GM12878 (cell line): ENCODE results near the gene DKC1. TPM values are rescaled to one million over a fixed set of nuclear protein-coding genes. Genes with fewer than 3 reads are reported as not detected.

Experiments used
- ATAC-seq: fragments of 200-7000 bp; cut with Tn5 transposase; 3 replicates; pipeline ENCODE4 v1.9.1; 2020; ENCODE audit warnings: mild to moderate bottlenecking, moderate library complexity
- BruUV-seq: library from RNA; stranded (reverse); fragments of 400-500 nt; replicated peaks from 2 replicates; lab custom pipeline; 2021; lab: Mats Ljungman, UMichigan
- CTCF ChIA-PET: fragments of 300-600 bp; sonication (Branson Sonifier 250); formaldehyde crosslinking; extraction: SDS; loops from one replicate; lab custom pipeline; 2021; ENCODE audit warnings: inconsistent platforms; lab: Yijun Ruan, JAX
- POLR2A ChIA-PET: fragments of 350-600 bp; formaldehyde crosslinking; extraction: SDS; loops from one replicate; lab custom pipeline; 2021; ENCODE audit warnings: inconsistent platforms; lab: Charles Lee
- RAD21 ChIA-PET: fragments of 300-600 bp; sonication (Branson Sonifier 250); formaldehyde crosslinking; loops from one replicate; lab custom pipeline; 2023; ENCODE audit warnings: antibody characterized with exemption; ENCODE audit not compliant: unreplicated experiment; lab: Charles Lee
- SMC1A ChIA-PET: fragments of 300-600 bp; sonication (Branson Sonifier 250); formaldehyde crosslinking; loops from one replicate; lab custom pipeline; 2023; ENCODE audit not compliant: unreplicated experiment, uncharacterized antibody; lab: Charles Lee
- DNase-seq: peaks from one replicate; pipeline ENCODE4 v3.0.0-alpha.2; 2011; ENCODE audit warnings: low read depth, low spot score
- FAIRE-seq: peaks from 3 replicates; lab custom pipeline; 2011; peaks lifted over from hg19 to GRCh38; lab: Jason Lieb, UNC
- H2AFZ ChIP-seq: 2 replicates; pipeline ENCODE4 v1.6.0; 2011; ENCODE audit warnings: low read depth, low read length, control low read depth; ENCODE audit not compliant: control insufficient read depth
- H3K27ac ChIP-seq: 2 replicates; pipeline ENCODE4 v1.5.1; 2011; ENCODE audit warnings: control low read depth; ENCODE audit not compliant: control insufficient read depth, insufficient read depth
- H3K27me3 ChIP-seq, 2 experiments: replicated peaks in 1 of 2; 2 replicates each; pipeline versions ENCODE4 v1.6.0 to v1.6.1; 2011; ENCODE audit warnings: low read length in 1 of 2; ENCODE audit not compliant: control insufficient read depth in 2 of 2, insufficient read depth in 2 of 2
- H3K36me3 ChIP-seq, 2 experiments: 2 replicates each; pipeline ENCODE4 v1.5.1; 2011; ENCODE audit warnings: low read length in 1 of 2; ENCODE audit not compliant: control insufficient read depth in 2 of 2, insufficient read depth in 2 of 2
- H3K4me1 ChIP-seq: 2 replicates; pipeline ENCODE4 v1.6.1; 2011; ENCODE audit warnings: mild to moderate bottlenecking, low read length, moderate library complexity, mixed read lengths; ENCODE audit not compliant: control insufficient read depth, insufficient read depth
- H3K4me2 ChIP-seq: 2 replicates; pipeline ENCODE4 v1.6.0; 2011; ENCODE audit warnings: control low read depth; ENCODE audit not compliant: control insufficient read depth, insufficient read depth
- H3K4me3 ChIP-seq: fragments of 200-600 bp; sonication (generic); 2 replicates; pipeline ENCODE4 v1.5.1; 2016
- H3K79me2 ChIP-seq: 2 replicates; pipeline ENCODE4 v1.6.0; 2011; ENCODE audit warnings: low read length; ENCODE audit not compliant: control insufficient read depth, insufficient read depth
- H3K9ac ChIP-seq: 2 replicates; pipeline ENCODE4 v1.8.0; 2011; ENCODE audit warnings: low read length, control low read depth, mixed read lengths; ENCODE audit not compliant: control insufficient read depth, insufficient read depth
- H3K9me3 ChIP-seq: replicated peaks from 3 replicates; pipeline ENCODE4 v1.5.1; 2011; ENCODE audit warnings: mild to moderate bottlenecking, low read length; ENCODE audit not compliant: control insufficient read depth, insufficient read depth
- H4K20me1 ChIP-seq: 2 replicates; pipeline ENCODE4 v1.6.0; 2011; ENCODE audit not compliant: control insufficient read depth, insufficient read depth
- ATF3 ChIP-seq: IDR thresholded peaks from 2 replicates; pipeline ENCODE4 v1.6.1; 2011; ENCODE audit warnings: low read depth, mild to moderate bottlenecking, low read length, moderate library complexity, borderline replicate concordance; ENCODE audit errors: extremely low read depth
- BCL11A ChIP-seq: IDR thresholded peaks from 2 replicates; pipeline ENCODE4 v1.6.1; 2011; ENCODE audit warnings: low read depth, low read length
- CBX3 ChIP-seq: fragments of 200-600 bp; sonication (generic); IDR thresholded peaks from 2 replicates; pipeline ENCODE4 v1.6.1; 2016; ENCODE audit warnings: low read depth, borderline replicate concordance
- CEBPZ ChIP-seq: fragments of 150-350 bp; IDR thresholded peaks from 2 replicates; pipeline ENCODE4 v1.6.1; 2016; ENCODE audit warnings: low read depth, low read length
- CREM ChIP-seq: IDR thresholded peaks from 2 replicates; pipeline ENCODE4 v1.6.1; 2014; ENCODE audit warnings: antibody characterized with exemption, low read depth
- EP300 ChIP-seq, 2 experiments: fragments of 150-350 bp in 1 of 2; IDR thresholded peaks; 2 replicates each; pipeline ENCODE4 v1.6.1; 2011 to 2012; ENCODE audit warnings: low read depth in 2 of 2, low read length in 2 of 2, borderline replicate concordance in 1 of 2, improper control_type of control experiment in 1 of 2, inconsistent platforms in 1 of 2; ENCODE audit not compliant: control insufficient read depth in 1 of 2
- FOXM1 ChIP-seq: IDR thresholded peaks from 2 replicates; pipeline ENCODE4 v1.6.1; 2012; ENCODE audit warnings: low read depth, mild to moderate bottlenecking, inconsistent platforms, low read length, moderate library complexity
- HDAC2 ChIP-seq: fragments of 200-600 bp; sonication (generic); IDR thresholded peaks from 2 replicates; pipeline ENCODE4 v1.6.1; 2017
- KDM1A ChIP-seq: fragments of 200-600 bp; sonication (generic); IDR thresholded peaks from 2 replicates; pipeline ENCODE4 v1.6.1; 2016; ENCODE audit warnings: borderline replicate concordance
- LARP7 ChIP-seq: fragments of 450-650 bp; IDR thresholded peaks from 2 replicates; pipeline ENCODE4 v1.6.1; 2017; ENCODE audit warnings: mild to moderate bottlenecking
- PBX3 ChIP-seq: IDR thresholded peaks from 2 replicates; pipeline ENCODE4 v1.6.1; 2011; ENCODE audit warnings: mild to moderate bottlenecking, low read depth, low read length, moderate library complexity; ENCODE audit not compliant: insufficient replicate concordance
- PKNOX1 ChIP-seq: fragments of 450-650 bp; IDR thresholded peaks from 2 replicates; pipeline ENCODE4 v1.6.1; 2016; ENCODE audit warnings: mild to moderate bottlenecking
- POLR2AphosphoS2 ChIP-seq: IDR thresholded peaks from 2 replicates; pipeline ENCODE4 v1.6.1; 2011; ENCODE audit warnings: low read depth, mild to moderate bottlenecking, low read length, improper control_type of control experiment, moderate library complexity
- RFX5 ChIP-seq: IDR thresholded peaks from 2 replicates; pipeline ENCODE4 v1.6.1; 2011; ENCODE audit warnings: low read depth, low read length, improper control_type of control experiment
- STAT1 ChIP-seq: fragments of 450-650 bp; conservative IDR thresholded peaks from 2 replicates; pipeline ENCODE4 v1.6.1; 2014; ENCODE audit warnings: antibody characterized with exemption, mild to moderate bottlenecking
- SUZ12 ChIP-seq: fragments of 200-600 bp; sonication (generic); IDR thresholded peaks from one replicate; pipeline ENCODE4 v1.6.1; 2018; ENCODE audit warnings: antibody characterized with exemption, mild to moderate bottlenecking; ENCODE audit not compliant: unreplicated experiment
- TBL1XR1 ChIP-seq: IDR thresholded peaks from 2 replicates; pipeline ENCODE4 v1.6.1; 2012; ENCODE audit warnings: low read depth, low read length, improper control_type of control experiment
- TCF7 ChIP-seq: IDR thresholded peaks from 2 replicates; pipeline ENCODE4 v1.6.1; 2014; ENCODE audit warnings: antibody characterized with exemption, borderline replicate concordance
- ZNF384 ChIP-seq: IDR thresholded peaks from 2 replicates; pipeline ENCODE4 v1.6.1; 2012; ENCODE audit warnings: low read depth, mild to moderate bottlenecking, low read length, improper control_type of control experiment, borderline replicate concordance
- WGBS: methylation state at CpG from one replicate; pipeline ENCODE4 v1.1.6; 2016; ENCODE audit warnings: low lambda C conversion rate; ENCODE audit not compliant: insufficient replicate concordance, insufficient coverage; ENCODE audit errors: missing lambda C conversion rate; 5-methylcytosine and 5-hydroxymethylcytosine counted together
- in situ Hi-C: fragments of 300-500 bp; cut with MboI; formaldehyde crosslinking; loops from 9 replicates; pipeline ENCODE4 v1.14.3; 2018; ENCODE audit warnings: mixed read lengths
- intact Hi-C: fragments of 100-400 bp; cut with micrococcal nuclease; formaldehyde crosslinking; loops from one replicate; pipeline ENCODE4 v1.14.2; 2022; ENCODE audit not compliant: unreplicated experiment
- polyA plus RNA-seq, 11 experiments: library from polyadenylated mRNA; depleted of rRNA in 4 of 11; unstranded in 6 of 11; stranded (reverse) in 5 of 11; fragments of >200 nt; fragmentation: Nextera tagmentation in 4 of 11; fragmentation: Illumina TruSeq in 1 of 11; extraction: Ambion mirVana in 4 of 11; extraction: Trizol in 1 of 11; gene quantifications; 1 replicate in 1 of 11; 2 replicates in 10 of 11; pipeline versions ENCODE4 v1.2.1 to v1.2.3, GENCODE V29; 2011 to 2016; ENCODE audit warnings: inconsistent platforms in 2 of 11, missing spikeins in 2 of 11, low read depth in 1 of 11
- total RNA-seq, 4 experiments: library from RNA; depleted of rRNA in 3 of 4; stranded (reverse); fragments of >200 nt in 3 of 4; fragmentation: Illumina TruSeq in 1 of 4; extraction: Trizol in 1 of 4; gene quantifications; 2 replicates each; pipeline versions ENCODE4 v1.2.1 to v1.2.3, GENCODE V29; 2013 to 2021

DKC1 gene
- total and polyA plus RNA-seq, 10 of the 15 experiments (the other 5 are each of a cell fraction or from before 2014, with no cell fraction given) = 70.1 to 159 (median 116) TPM

GRCh38 chrX:154791467-154791866 lies 28.8 kb downstream of the DKC1 start:
- DNase-seq (no peak), FAIRE-seq (no peak), ATAC-seq (no peak)
- H3K9ac ChIP-seq = no peak overlapping the region
- no TSS peak for BruUV-seq
- no peaks in the 10 kb centered on the region for H3K4me1 ChIP-seq
- intact Hi-C loops (no loop called here), in situ Hi-C loops (no loop called here)
- RAD21 ChIA-PET = no interaction called here
- H3K36me3 ChIP-seq = no peaks in the 10 kb centered on the region
- no peak overlapping the region for H3K4me3 ChIP-seq
- CTCF ChIA-PET = interaction anchor here (0.6 kb wide), 1 partner anchor 425 kb away, joined by 3 read pairs; the partner anchor contains the start of gene VBP1
- H3K79me2 ChIP-seq = no peaks in the 10 kb centered on the region
- H2AFZ ChIP-seq = no peak overlapping the region
- WGBS = 71% methylated on average over 4 of the region's 4 CpGs
- TF ChIP-seq TCF7 = no peak
- TF ChIP-seq PBX3 = no peak
- no peak for TF ChIP-seq CBX3
- TF ChIP-seq KDM1A = no peak
- no peak for TF ChIP-seq STAT1
- TF ChIP-seq ZNF384 = no peak
- TF ChIP-seq PKNOX1 = no peak
- no peak for TF ChIP-seq FOXM1
- TF ChIP-seq LARP7 = no peak
- no peak for TF ChIP-seq POLR2AphosphoS2
- no peak for TF ChIP-seq ATF3
- TF ChIP-seq BCL11A = no peak
- no peak for TF ChIP-seq CEBPZ
- TF ChIP-seq CREM = no peak
- TF ChIP-seq RFX5 = no peak
- no peak for TF ChIP-seq TBL1XR1
- no peak for TF ChIP-seq EP300 (IDR thresholded peaks at IDR 0.05; ENCODE audit: borderline replicate concordance in 1 of 2, control insufficient read depth in 1 of 2, low read depth in 2 of 2, low read length in 2 of 2)
- no peak for TF ChIP-seq SUZ12
- TF ChIP-seq HDAC2 = no peak
- H4K20me1 ChIP-seq = no peaks in the 10 kb centered on the region
- no peak overlapping the region for H3K4me2 ChIP-seq
- H3K27me3 ChIP-seq = no peaks in the 10 kb centered on the region
- SMC1A ChIA-PET = no interaction called here
- POLR2A ChIA-PET = no interaction called here
- H3K27ac ChIP-seq = no peak overlapping the region
- H3K9me3 ChIP-seq = no peaks in the 10 kb centered on the region
